C4-2B (cell line): Measurements from ENCODE around the gene BPHL.

Experiments
- ZFX ChIP-seq: fragments of 450-650 bp; IDR thresholded peaks from 2 replicates; pipeline ENCODE4 v1.6.1; 2017
- TF ChIP-seq, protein P1 (sequence below): fragments of 450-650 bp; conservative IDR thresholded peaks from 2 replicates; pipeline ENCODE4 v1.5.1; 2017; ENCODE audit warnings: mild to moderate bottlenecking

DNA sequence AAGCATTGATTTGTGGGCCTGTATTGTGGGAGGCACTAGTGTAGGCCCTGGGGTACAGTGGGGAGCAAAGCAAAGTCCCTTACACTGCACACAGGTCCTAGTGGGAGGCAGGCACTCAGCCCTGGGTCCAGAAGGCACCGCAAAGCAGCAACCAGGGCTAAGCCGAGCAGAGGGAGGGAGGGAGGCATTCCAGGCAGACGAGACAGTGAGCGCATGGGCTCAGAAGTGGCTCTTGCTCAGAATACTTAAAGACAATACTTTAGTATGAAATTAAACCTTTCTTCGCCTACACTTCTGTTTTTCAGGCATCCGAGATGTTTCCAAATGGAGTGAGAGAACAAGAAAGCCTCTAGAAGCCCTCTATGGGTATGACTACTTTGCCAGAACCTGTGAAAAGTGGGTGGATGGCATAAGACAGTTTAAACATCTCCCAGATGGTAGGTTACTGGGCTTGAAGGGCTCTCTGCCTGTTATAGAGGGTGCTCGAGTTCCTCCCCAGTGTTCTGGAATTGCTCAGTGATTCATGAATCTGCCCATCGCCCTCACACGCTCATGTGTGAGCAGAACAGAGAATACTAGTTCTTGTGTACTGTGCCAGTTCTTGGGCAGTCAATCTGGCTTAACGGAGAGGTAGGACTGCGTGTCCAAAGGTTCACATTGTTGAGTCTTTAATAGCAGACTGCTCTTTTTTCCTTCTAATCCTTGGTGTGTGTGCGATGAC is 18.7 kb downstream of the BPHL start:
- TF ChIP-seq, protein P1, sequence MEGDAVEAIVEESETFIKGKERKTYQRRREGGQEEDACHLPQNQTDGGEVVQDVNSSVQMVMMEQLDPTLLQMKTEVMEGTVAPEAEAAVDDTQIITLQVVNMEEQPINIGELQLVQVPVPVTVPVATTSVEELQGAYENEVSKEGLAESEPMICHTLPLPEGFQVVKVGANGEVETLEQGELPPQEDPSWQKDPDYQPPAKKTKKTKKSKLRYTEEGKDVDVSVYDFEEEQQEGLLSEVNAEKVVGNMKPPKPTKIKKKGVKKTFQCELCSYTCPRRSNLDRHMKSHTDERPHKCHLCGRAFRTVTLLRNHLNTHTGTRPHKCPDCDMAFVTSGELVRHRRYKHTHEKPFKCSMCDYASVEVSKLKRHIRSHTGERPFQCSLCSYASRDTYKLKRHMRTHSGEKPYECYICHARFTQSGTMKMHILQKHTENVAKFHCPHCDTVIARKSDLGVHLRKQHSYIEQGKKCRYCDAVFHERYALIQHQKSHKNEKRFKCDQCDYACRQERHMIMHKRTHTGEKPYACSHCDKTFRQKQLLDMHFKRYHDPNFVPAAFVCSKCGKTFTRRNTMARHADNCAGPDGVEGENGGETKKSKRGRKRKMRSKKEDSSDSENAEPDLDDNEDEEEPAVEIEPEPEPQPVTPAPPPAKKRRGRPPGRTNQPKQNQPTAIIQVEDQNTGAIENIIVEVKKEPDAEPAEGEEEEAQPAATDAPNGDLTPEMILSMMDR = no peak
- no peak for TF ChIP-seq ZFX
